ENCODE results near the gene STOX1.
"Not testable (repeated sequence)": the region's sequence is repeated elsewhere in the genome, so short reads cannot be mapped to it uniquely, and the experiment has no call there.

STOX1 gene

DNA sequence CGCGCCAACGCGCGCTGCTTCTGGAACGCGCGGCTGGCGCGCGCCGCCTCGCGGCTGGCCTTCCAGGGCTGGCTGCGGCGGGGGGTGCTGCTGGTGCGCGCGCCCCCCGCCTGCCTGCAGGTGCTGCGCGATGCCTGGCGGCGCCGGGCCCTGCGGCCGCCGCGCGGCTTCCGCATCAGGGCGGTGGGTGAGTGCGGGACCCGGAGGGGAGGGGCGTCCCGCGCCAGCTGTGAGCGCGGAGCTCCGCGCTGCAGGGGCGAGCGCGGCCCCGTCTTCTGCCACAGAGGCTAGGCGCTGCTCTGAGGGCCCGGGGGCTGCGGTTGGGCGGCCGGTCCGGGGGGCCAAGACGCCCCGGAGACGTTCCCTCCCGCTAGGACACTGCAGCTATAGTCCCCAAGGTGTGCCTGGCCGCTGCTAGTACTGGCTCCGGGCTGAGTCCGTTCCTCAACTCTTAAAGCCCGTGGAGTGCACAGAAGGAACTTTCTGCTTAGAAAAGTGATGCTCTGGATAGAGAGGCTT lies 811 bp downstream of the STOX1 start:
- not testable (repeated sequence) for H3K27ac ChIP-seq; DNase-seq (ENCODE audit: low read depth, low spot score)

DNA sequence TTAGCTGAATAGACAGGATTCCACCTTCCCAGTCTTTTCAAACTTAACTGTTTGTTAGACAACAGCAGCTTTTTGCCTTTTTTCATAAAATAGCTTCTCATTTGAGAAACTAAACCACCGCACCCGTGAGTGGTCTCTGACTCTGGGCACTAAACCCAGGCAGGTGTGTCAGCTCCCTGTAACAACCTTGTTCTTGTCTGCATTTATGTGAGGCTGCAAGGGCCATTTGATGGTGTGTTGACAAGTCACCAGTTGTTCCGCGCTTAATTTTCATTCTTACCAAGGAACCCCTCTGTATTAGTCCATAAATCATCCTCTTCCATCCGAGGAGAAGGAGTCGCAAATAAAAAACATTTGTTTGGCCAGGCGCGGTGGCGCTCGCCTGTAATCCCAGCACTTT lies 1.5 kb downstream of the STOX1 start:
- H3K27ac ChIP-seq: no peak overlapping the region
- no peak for DNase-seq (ENCODE audit: low read depth, low spot score)

DNA sequence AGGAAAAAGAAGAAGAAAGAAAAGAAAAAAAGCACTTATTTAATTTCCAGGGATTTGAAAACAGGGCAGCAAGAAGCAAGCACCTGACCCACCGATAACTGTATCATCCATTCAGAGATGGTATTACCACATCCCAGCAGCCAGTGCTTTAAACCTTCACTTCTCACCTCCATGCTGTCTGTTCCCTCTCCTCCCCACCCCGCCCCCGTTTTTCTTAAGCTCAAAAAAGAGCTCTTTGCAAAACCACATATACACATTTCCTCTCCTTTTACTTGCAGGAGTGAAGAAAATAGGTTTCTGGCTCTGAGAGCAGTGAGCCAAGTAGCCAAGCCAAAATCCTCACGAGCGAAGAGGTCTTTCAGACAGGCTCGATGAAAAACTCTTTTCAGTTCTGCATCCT lies 2.2 kb downstream of the STOX1 start:
- DNase-seq (ENCODE audit: low read depth, low spot score): no peak
- H3K27ac ChIP-seq: no peak overlapping the region

DNA sequence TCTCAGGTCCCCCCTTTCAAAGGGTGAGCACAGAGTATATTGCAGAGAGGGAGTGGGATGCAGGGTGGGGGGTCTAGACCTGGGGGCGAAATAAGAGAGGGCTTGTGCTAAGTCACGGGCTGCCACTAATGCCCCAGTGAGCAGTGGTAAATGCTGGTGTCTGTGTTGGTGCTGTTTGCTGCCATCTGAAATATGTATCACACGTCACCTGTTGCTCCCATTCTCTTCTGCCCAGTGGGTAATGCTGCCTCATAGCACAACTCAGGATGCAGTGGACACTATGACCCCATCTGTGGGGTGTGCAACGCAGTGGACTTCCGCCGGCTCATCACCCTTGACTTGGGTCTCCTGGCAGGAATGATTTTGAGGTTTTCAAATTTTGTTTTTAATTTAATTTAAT lies 2.6 kb downstream of the STOX1 start:
- no peak for DNase-seq (ENCODE audit: low read depth, low spot score)
- no peak overlapping the region for H3K27ac ChIP-seq

DNA sequence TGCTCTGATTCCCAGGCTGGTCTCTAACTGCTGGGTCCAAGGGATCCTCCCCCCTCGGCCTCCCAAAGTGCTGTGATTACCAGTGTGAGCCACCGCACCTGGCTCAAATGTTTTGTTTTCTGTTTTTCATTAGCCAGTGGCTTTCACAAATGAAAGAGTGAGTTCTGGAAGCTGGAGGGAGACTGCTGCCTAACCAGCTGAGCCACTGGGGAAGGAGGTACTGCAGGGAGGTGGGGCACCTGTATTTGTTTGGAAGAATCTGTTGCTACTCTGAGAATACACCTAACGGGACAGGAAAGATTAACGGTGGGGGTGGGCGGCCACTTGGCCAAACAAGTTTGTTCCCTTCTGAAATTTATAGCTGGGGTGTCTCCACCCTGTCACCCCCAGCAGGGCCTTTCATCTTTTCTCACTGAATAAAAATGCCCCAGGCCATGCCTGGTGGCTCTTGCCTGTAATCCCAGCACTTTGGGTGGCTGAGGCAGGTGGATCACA lies 4.7 kb downstream of the STOX1 start:
- no peak for DNase-seq (ENCODE audit: low read depth, low spot score)

DNA sequence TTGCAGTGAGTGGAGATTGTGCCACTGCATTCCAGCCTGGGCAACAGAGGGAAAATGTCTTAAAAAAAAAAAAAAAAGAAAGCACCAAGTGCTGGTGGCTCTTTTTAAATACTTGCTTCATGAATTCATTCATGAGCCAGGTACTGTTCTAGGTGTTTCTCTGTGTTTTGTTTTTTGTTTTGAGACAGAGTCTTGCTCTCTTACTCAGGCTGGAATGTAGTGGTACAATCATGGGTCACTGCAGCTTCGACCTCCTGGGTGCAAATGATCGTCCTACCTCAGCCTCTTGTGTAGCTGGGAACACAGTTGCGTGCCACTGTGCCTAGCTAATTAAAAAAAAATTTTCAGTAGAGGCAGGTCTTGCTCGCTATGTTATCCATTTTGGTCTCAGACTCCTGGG lies 5.3 kb downstream of the STOX1 start:
- DNase-seq (ENCODE audit: low read depth, low spot score): no peak
- H3K27ac ChIP-seq: no peak overlapping the region

More for the DNA sequence above, 4.7 kb downstream of the STOX1 start:
- no peak overlapping the region for H3K27ac ChIP-seq

DNA sequence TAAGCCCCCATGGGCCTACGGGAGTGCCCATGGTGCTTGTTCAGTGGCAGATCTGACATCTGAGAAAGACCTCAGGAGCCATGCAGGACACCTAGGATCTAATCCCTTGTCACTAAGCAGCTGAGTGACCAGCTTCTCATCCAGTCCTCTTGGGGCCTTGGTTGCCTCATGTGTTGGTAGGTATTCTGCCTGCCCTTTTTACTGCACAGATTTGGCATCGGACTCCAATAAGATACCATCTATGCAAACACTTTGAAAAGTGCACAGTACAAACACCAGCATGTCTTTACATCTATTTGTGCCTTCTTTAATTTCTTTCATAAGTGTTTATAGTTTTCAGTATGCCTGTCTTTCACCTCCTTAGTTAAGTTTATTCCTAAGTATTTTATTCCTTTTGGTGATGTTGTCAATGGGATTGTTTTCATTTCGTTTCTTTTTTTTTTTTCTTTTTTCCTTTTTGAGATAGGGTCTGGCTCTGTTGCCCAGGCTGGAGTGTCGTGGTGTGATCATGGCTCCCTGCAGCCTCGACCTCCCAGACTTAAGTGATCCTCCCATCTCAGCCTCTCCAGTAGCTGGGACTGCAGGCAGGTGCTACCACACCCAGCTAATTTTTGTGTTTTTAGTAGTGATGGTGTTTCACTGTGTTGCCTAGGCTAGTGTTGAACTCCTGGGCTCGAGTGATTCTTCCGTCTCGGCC lies 10.4 kb downstream of the STOX1 start:
- H3K27ac ChIP-seq: no peak overlapping the region
- no peak for DNase-seq (ENCODE audit: low read depth, low spot score)

DNA sequence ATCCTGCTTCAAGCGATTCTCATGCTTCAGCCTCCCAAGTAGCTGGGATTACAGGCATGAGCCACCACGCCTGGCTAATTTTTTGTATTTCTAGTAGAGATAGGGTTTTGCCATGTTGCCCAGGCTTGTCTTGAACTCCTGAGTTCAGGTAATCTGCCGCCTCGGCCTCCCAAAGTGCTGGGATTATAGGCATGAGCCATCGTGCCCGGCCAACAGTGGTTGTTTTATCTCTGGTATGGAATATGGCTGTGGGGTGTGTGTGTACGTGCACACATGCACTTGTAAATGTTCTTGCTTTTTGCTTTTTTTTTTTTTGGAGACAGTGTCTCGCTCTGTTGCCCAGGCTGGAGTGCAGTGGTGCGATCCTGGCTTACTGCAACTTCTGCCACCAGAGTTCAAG lies 13.3 kb downstream of the STOX1 start:
- DNase-seq (ENCODE audit: low read depth, low spot score); H3K27ac ChIP-seq: not testable (repeated sequence)

DNA sequence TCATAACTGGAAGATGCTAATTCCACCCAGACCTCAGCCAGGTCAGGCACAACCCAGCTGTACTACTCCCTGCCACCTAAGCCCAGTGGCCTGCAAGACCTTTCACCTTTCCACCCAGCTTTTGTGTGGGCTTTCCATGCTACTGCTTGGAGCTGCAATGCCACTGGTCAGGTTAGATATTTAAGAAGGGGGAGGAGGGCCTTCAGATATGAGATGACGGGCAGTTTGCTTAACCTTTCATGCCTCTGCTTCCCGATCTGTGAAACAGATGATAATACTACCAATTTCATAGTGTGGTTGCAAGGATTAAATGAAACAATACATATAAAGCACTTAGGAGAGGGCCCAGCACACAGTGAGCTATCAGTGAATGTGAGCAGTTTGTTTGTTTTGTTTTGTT lies 20.9 kb downstream of the STOX1 start:
- H3K27ac ChIP-seq: no peak overlapping the region
- DNase-seq (ENCODE audit: low read depth, low spot score): no peak

DNA sequence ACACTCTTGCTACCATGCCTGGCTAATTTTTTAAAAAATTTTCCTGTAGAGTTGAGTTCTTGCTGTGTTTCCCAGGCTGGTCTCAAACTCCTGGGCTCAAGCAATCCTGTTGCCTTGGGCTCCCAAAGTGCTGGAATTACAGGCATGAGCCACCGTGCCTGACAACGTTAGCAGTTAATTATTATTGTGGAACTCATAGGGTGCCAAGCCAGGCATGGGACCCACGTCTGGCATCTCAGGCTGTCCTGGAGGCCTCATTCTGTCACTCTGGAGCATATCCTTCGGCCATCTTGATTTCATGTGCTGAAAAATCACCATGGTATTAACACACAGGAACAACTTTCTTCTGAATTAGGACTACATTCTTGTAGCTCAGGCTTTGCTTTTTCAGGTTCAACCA lies 21.5 kb downstream of the STOX1 start:
- no peak for DNase-seq (ENCODE audit: low read depth, low spot score)
- H3K27ac ChIP-seq: no peak overlapping the region

DNA sequence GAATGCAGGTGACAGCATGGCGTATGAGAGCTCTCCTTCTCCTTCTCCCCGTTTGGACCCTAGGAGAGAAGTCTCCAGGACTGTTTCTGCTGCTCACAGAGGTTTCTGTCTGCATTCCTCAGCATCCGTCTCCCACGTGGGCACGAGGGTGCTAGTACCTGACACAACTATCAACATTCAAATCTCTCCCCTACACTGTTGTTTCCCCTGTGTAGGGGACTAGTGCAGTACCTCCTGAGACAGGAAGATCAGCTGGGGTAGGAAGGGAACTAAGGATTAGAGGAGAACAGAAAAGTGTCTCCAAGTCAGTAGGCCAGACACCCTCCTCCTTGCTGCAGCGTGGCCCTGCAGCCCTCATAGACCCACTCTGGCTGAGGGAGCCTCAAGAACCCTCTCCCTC lies 29.0 kb downstream of the STOX1 start:
- no peak overlapping the region for H3K27ac ChIP-seq
- no peak for DNase-seq (ENCODE audit: low read depth, low spot score)

DNA sequence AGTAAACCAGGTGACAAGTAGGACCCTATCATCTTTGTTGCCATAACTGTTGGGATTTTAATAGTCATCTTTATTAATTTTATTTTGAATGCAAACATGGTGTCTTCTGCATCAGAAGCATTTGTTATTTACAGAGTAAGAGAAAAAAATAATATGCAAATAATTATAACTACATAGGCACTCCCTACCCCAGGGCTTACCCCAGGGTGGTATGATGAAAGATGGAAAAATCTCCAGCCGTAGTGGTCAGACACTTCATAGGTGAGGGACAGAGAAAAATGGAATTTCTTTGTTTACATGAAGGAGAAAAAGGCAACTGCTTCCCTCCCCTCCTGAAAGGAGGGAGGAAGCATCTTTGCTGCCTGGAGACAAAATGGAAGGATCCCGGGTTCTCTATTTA lies 29.7 kb downstream of the STOX1 start:
- DNase-seq (ENCODE audit: low read depth, low spot score): no peak
- H3K27ac ChIP-seq: no peak overlapping the region

DNA sequence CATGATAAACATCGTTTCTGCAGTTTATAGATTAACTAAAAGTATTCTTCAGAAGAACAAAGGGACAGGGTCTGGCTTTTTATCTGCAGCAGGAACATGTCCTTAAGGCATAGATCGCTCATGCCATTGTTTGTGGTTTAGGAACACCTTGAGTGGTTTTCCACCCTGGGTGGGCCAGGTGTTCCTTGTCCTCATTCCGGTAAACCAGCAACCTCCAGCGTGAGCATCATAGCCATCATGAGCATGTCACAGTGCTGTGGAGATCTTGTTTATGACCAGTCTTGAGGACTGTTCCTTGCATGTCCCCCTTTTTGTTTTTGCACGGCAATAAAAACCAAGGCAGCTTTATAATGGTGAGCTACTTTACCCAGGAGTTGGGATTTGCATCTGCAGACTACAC lies 33.9 kb downstream of the STOX1 start:
- no peak overlapping the region for H3K27ac ChIP-seq
- no peak for DNase-seq (ENCODE audit: low read depth, low spot score)

DNA sequence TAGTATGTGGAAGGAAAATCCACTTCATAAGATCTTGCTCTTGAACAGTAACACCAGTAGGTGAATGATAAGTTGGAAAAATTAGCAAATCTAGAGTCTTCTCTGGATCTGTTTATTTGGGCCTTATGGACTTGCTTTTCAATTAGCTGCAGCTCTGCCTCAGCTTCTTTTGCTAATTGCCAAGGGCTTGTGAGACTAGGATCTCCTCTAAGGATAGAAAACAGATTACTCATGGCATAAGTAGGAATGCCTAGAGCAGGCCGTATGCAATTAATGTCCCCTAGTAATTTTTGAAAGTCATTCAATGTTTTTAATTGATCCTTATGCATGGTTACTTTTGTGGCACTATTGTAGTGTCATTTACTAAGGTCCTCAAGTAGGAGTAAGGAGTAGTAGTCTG lies 37.3 kb downstream of the STOX1 start:
- H3K27ac ChIP-seq: no peak overlapping the region
- no peak for DNase-seq (ENCODE audit: low read depth, low spot score)

DNA sequence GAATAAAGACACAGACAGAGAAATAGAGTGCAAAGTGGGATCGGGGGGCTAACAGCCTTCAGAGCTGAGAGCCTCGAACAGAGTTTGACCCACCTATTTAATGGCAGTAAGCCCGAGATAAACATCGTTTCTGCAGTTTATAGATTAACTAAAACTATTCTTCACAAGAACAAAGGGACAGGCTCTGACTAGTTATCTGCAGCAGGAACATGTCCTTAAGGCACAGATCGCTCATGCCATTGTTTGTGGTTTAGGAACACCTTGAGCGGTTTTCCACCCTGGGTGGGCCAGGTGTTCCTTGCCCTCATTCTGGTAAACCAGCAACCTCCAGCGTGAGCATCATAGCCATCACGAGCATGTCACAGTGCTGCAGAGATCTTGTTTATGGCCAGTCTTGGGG lies 40.8 kb downstream of the STOX1 start:
- DNase-seq (ENCODE audit: low read depth, low spot score); H3K27ac ChIP-seq: not testable (repeated sequence)

DNA sequence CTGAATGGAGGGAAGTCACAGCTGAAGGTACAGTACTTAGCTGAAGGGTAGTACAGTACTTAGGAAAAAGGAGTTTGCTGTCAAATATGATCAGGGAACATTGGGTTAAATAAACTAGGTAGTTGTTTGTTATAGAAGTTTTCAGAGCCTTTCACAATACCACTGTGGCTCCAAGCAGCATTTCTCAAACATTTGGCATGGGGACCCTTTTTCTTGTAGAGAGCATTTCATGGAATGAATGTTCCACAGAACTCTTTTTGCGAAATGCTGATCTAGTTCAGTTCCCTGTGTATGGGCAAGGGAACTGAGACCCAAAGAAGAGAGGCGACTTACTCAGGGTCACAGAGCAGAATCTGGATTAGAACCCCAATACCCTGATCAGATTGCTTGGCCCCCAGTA lies 42.3 kb downstream of the STOX1 start:
- DNase-seq (ENCODE audit: low read depth, low spot score): no peak

DNA sequence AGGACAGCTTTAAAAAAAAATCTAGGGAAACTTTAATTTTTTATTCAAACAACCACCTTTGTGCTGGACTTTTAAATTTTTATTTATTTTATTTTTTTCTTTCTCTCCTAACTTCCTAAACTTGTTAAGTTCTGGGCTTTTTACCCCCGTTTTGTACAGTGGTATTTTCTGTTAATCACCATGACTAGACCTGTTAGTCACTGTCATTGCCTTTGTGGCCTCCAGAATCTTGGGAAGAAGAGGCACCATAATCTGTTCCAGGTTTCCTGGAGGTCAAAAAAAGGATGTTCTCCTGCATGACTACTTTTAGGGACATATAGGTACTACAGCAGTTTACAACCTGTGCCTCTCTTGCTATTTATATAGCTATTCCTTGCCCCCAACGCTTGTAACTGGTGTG lies 42.7 kb downstream of the STOX1 start:
- DNase-seq (ENCODE audit: low read depth, low spot score): no peak
- H3K27ac ChIP-seq: no peak overlapping the region

More for the DNA sequence above, 42.3 kb downstream of the STOX1 start:
- H3K27ac ChIP-seq: no peak overlapping the region

DNA sequence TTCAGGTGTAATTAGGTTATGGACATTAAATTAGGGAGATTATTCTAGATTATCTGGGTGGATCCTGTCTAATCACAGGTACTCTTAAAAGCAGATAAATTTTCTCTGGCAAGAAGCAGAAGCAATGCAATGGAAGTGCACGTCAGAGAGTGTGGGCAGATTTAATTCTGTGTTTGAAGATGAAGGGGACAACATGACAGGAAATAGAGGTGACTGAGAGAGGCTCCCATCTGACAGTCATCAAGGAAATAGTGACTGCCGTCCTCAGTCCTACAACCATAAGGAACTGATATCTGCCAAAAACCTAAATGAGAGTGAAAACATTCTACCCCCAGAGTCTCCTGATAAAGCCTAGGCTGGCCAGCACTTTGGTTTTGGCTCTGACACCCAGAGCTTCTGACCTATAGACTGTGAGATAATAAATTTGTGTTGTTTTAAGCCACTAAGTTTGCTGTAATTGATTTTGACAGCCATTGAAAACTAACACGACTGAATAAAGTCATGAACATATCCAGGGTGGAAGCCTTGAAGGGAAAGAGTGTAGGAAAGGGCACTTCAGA lies 43.3 kb downstream of the STOX1 start:
- H3K27ac ChIP-seq: no peak overlapping the region
- DNase-seq (ENCODE audit: low read depth, low spot score): no peak

DNA sequence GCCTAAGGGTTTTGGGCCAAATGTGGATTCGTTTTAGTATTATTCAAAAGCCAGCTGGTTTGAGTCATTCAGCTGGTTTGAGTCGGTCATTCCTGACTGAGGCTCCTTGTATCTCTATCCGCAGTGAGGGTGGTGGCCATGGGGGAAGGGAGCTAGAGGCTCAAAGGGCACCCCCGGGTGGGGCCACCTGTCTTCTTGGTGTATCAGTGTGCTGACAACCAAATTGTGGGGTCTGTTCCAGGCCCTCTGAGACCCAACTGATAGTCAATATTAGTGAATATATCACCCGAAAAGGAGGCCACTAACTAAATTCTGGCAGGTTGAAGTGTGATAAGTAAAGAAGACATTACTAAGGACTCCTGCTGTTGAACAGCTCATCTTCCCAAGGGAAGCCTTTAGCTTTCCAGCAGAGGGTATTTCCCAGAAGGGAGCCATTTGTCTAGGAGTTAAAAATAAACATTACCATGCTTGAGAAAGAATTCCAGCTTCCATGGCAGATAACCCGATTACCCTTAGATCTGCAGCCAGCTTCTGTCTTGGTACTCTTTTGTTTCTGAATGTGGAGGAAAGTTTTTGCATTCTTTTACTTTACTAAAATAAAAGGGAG lies 43.9 kb downstream of the STOX1 start:
- H3K27ac ChIP-seq: no peak overlapping the region

DNA sequence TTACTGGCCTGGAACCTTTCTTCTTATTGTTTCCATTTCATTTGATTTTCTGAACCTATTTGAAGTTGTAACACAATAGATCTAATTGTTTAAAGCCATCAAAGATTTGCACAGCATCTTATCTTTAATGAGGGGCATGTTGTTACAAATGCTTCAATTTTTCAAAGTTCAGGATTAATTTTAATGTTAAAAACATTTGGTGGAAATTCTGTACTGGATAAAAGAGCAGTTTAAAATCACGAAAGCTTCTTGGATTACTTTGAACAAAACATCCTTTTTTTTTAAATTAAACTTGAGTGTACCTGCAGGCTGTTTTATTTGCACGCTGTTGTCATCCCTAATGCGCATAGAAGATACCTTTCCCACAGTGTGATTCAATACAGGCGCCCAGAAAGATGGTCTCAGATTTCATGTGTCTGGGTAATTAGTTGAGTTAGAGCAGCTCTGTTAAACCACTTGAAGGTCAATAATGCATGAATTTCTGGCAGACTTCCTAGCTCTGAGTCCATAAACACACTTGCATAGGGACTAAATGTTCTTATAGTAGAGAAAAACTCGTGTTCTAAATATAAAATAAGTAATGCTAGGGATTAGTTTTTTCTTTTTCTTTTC lies 44.5 kb downstream of the STOX1 start:
- H3K27ac ChIP-seq: no peak overlapping the region
- no peak for DNase-seq (ENCODE audit: low read depth, low spot score)

More for the DNA sequence above, 43.9 kb downstream of the STOX1 start:
- DNase-seq (ENCODE audit: low read depth, low spot score): no peak

Measured in epithelial cell of prostate (primary cell).